Ishikawa (cell line): Measurements from ENCODE around the gene TTC34.

Experiments used
- CEBPB ChIP-seq: IDR thresholded peaks from 2 replicates; pipeline ENCODE4 v1.6.1; 2012
- CREB1 ChIP-seq: IDR thresholded peaks from 2 replicates; pipeline ENCODE4 v1.6.1; 2012; ENCODE audit warnings: low read depth
- EGR1 ChIP-seq: IDR thresholded peaks from 2 replicates; pipeline ENCODE4 v1.6.1; 2012
- EP300 ChIP-seq: IDR thresholded peaks from 2 replicates; pipeline ENCODE4 v1.6.1; 2012; ENCODE audit warnings: borderline replicate concordance
- FOXM1 ChIP-seq: IDR thresholded peaks from 2 replicates; pipeline ENCODE4 v1.6.1; 2012; ENCODE audit warnings: low read depth, borderline replicate concordance
- MAX ChIP-seq: IDR thresholded peaks from 2 replicates; pipeline ENCODE4 v1.6.1; 2012
- NFIC ChIP-seq: IDR thresholded peaks from 2 replicates; pipeline ENCODE4 v1.6.1; 2012
- RAD21 ChIP-seq: IDR thresholded peaks from 2 replicates; pipeline ENCODE4 v1.6.1; 2012; ENCODE audit warnings: low read depth
- REST ChIP-seq: IDR thresholded peaks from 2 replicates; pipeline ENCODE4 v1.6.1; 2012; ENCODE audit warnings: low read depth, mild to moderate bottlenecking
- TAF1 ChIP-seq: IDR thresholded peaks from 2 replicates; pipeline ENCODE4 v1.6.1; 2012; ENCODE audit warnings: low read depth, mild to moderate bottlenecking
- TCF12 ChIP-seq: IDR thresholded peaks from 2 replicates; pipeline ENCODE4 v1.6.1; 2012; ENCODE audit warnings: low read depth
- TEAD4 ChIP-seq: IDR thresholded peaks from 2 replicates; pipeline ENCODE4 v1.6.1; 2012
- USF1 ChIP-seq: IDR thresholded peaks from 2 replicates; pipeline ENCODE4 v1.6.1; 2012
- YY1 ChIP-seq: IDR thresholded peaks from 2 replicates; pipeline ENCODE4 v1.6.1; 2012; ENCODE audit warnings: low read depth
- ZBTB7A ChIP-seq: IDR thresholded peaks from 2 replicates; pipeline ENCODE4 v1.6.1; 2012; ENCODE audit warnings: low read depth

Gene TTC34

GRCh38 chr1:2835650-2836159 lies 34.2 kb upstream of the TTC34 start:
- TF ChIP-seq YY1 (no peak), EGR1 (no peak), CREB1 (no peak), TCF12 (no peak), RAD21 (no peak)

GRCh38 chr1:2834741-2835564 lies 33.5 kb upstream of the TTC34 start:
- TF ChIP-seq TAF1 = no peak
- TF ChIP-seq USF1 = no peak

GRCh38 chr1:2834146-2834475 lies 32.6 kb upstream of the TTC34 start:
- TF ChIP-seq MAX (no peak), RAD21 (no peak), TCF12 (no peak), TAF1 (no peak), EP300 (no peak), USF1 (no peak), CEBPB (no peak), REST (no peak), NFIC (no peak), FOXM1 (no peak), EGR1 (no peak), ZBTB7A (no peak), CREB1 (no peak)

GRCh38 chr1:2833454-2834145 lies 32.1 kb upstream of the TTC34 start:
- TF ChIP-seq RAD21 (no peak), ZBTB7A (no peak), CEBPB (no peak), CREB1 (no peak), TCF12 (no peak), FOXM1 (no peak), TEAD4 (no peak), EP300 (no peak)

- no peak for TF ChIP-seq CREB1
- TF ChIP-seq USF1 = no peak
- no peak for TF ChIP-seq NFIC
- no peak for TF ChIP-seq YY1
- no peak for TF ChIP-seq RAD21
- no peak for TF ChIP-seq FOXM1
- TF ChIP-seq REST = no peak
- TF ChIP-seq TEAD4 = no peak
- no peak for TF ChIP-seq ZBTB7A
- no peak for TF ChIP-seq TAF1
- TF ChIP-seq EP300 = no peak
These were observed 31.3 kb upstream of the TTC34 start for GRCh38 chr1:2832506-2833453.
